ENCODE results near the gene CHD1. TPM values are rescaled to one million over a fixed set of nuclear protein-coding genes. Genes with fewer than 3 reads are reported as not detected.

Gene CHD1
- 10 to 100 TPM; 46.3 to 82.5 (median 58.2) TPM for total RNA-seq

GRCh38 chr5:98928873-98929709, at the start of gene CHD1:
Gene CHD1 (minus strand): TSS chr5:98929007. CDS start chr5:98926386, 2,621 bp downstream.
- peaks cover 0 to 6% (median 0%) of the 10 kb centered on the region in 3 donors for H3K36me3 ChIP-seq
- peak; percentile 96 for DNase-seq (ENCODE audit: low spot score in 2 of 2)
- H3K4me1 ChIP-seq, result peaks cover 0 to 71% (median 30%) of the 10 kb centered on the region in 4 donors
- peak in 1 of 5 experiments; percentile 34 for TF ChIP-seq CTCF (IDR thresholded peaks at IDR 0.05)
- peak; percentile 90 to 97 for TF ChIP-seq POLR2A (IDR thresholded peaks at IDR 0.05)
- peak; percentile 96 to 99 for TF ChIP-seq EP300 (IDR thresholded peaks at IDR 0.05)
- H3K27ac ChIP-seq, result peak within 1 kb of the TSS; percentile 99 to 100 (median 100)
- 0 to 2% methylated on average over 48 to 89 of the region's 101 CpGs for WGBS, 2 donors
- peak within 1 kb of the TSS; percentile 71 to 97 (median 80) for H3K4me3 ChIP-seq
- H3K9me3 ChIP-seq, result no peaks in the 10 kb centered on the region
- no peaks in the 10 kb centered on the region for H3K27me3 ChIP-seq

- WGBS, 2 donors, result 93 to 96% methylated on average over 1 of the region's 1 CpG
- DNase-seq (ENCODE audit: low spot score in 2 of 2), result no peak
- no peaks in the 10 kb centered on the region for H3K27me3 ChIP-seq
Observed at GRCh38 chr5:98978528-98978927, 49.7 kb upstream of the CHD1 start.

GRCh38 chr5:98977723-98978122, 48.9 kb upstream of the CHD1 start:
- Histone ChIP-seq H3K4me1 (no peaks in the 10 kb centered on the region), H3K9me3 (no peaks in the 10 kb centered on the region), H3K4me3 (no peak overlapping the region), H3K27me3 (no peaks in the 10 kb centered on the region), H3K36me3 (no peaks in the 10 kb centered on the region), H3K27ac (no peak overlapping the region)
- no peak for DNase-seq (ENCODE audit: low spot score in 2 of 2)
- WGBS, 2 donors, result 64 to 79% methylated on average over 1 of the region's 1 CpG
- TF ChIP-seq POLR2A (IDR thresholded peaks at IDR 0.05), result no peak
- TF ChIP-seq CTCF (IDR thresholded peaks at IDR 0.05), result no peak
- TF ChIP-seq EP300 (IDR thresholded peaks at IDR 0.05), result no peak

More at GRCh38 chr5:98978528-98978927, 49.7 kb upstream of the CHD1 start:
- Histone ChIP-seq H3K4me1 (no peaks in the 10 kb centered on the region), H3K36me3 (no peaks in the 10 kb centered on the region), H3K4me3 (no peak overlapping the region), H3K27ac (no peak overlapping the region), H3K9me3 (no peaks in the 10 kb centered on the region)
- TF ChIP-seq CTCF (IDR thresholded peaks at IDR 0.05) (no peak), EP300 (IDR thresholded peaks at IDR 0.05) (no peak), POLR2A (IDR thresholded peaks at IDR 0.05) (no peak)

GRCh38 chr5:98975682-98976407, 47.0 kb upstream of the CHD1 start:
- 74 to 75% methylated on average over 4 of the region's 4 CpGs for WGBS, 2 donors
- DNase-seq (ENCODE audit: low spot score in 2 of 2), result no peak
- no peak overlapping the region for H3K4me3 ChIP-seq
- H3K27me3 ChIP-seq, result no peaks in the 10 kb centered on the region
- no peaks in the 10 kb centered on the region for H3K9me3 ChIP-seq
- no peaks in the 10 kb centered on the region for H3K4me1 ChIP-seq
- H3K36me3 ChIP-seq, result no peaks in the 10 kb centered on the region
- TF ChIP-seq EP300 (IDR thresholded peaks at IDR 0.05), result no peak
- no peak for TF ChIP-seq POLR2A (IDR thresholded peaks at IDR 0.05)
- no peak for TF ChIP-seq CTCF (IDR thresholded peaks at IDR 0.05)
- H3K27ac ChIP-seq, result no peak overlapping the region

- Histone ChIP-seq H3K36me3 (no peaks in the 10 kb centered on the region), H3K9me3 (no peaks in the 10 kb centered on the region), H3K4me1 (no peaks in the 10 kb centered on the region), H3K27me3 (no peaks in the 10 kb centered on the region), H3K27ac (no peak overlapping the region), H3K4me3 (no peak overlapping the region)
- 89 to 92% methylated on average over 2 of the region's 2 CpGs for WGBS, 2 donors
- DNase-seq (ENCODE audit: low spot score in 2 of 2), result no peak
- TF ChIP-seq POLR2A (IDR thresholded peaks at IDR 0.05) (no peak), EP300 (IDR thresholded peaks at IDR 0.05) (no peak), CTCF (IDR thresholded peaks at IDR 0.05) (no peak)
Observed at GRCh38 chr5:98975223-98975622, 46.4 kb upstream of the CHD1 start.

Data from tibial nerve (tissue), 4 donors.